HG03196 (cell line): ENCODE data around the gene CMTM2.
"Not testable (repeated sequence)": the region's sequence is repeated elsewhere in the genome, so short reads cannot be mapped to it uniquely, and the experiment has no call there.

Experiments used
- ATAC-seq: cut with Tn5 transposase; IDR thresholded peaks from one replicate; pipeline ENCODE4 v1.9.1; 2021; ENCODE audit not compliant: unreplicated experiment

Gene CMTM2

GRCh38 chr16:66605177-66605978 is 26.1 kb downstream of the CMTM2 start:
- no peak for ATAC-seq

GRCh38 chr16:66605979-66606751 is 26.9 kb downstream of the CMTM2 start:
- ATAC-seq: peak; percentile 70

GRCh38 chr16:66608241-66609138 is 29.2 kb downstream of the CMTM2 start:
- ATAC-seq: no peak

GRCh38 chr16:66609139-66609510 is 29.9 kb downstream of the CMTM2 start:
- ATAC-seq: no peak

- no peak for ATAC-seq
Observed at GRCh38 chr16:66610111-66610820, 31.0 kb downstream of the CMTM2 start.

- not testable (repeated sequence) for ATAC-seq
Observed at GRCh38 chr16:66611911-66612310, 32.6 kb downstream of the CMTM2 start.

GRCh38 chr16:66612422-66612821 is 33.2 kb downstream of the CMTM2 start:
- no peak for ATAC-seq

GRCh38 chr16:66614161-66614802 is 35.0 kb downstream of the CMTM2 start:
- ATAC-seq: no peak

GRCh38 chr16:66616169-66616568 is 36.9 kb downstream of the CMTM2 start:
- no peak for ATAC-seq

GRCh38 chr16:66616592-66616991 is 37.3 kb downstream of the CMTM2 start:
- ATAC-seq: no peak

- no peak for ATAC-seq
Observed at GRCh38 chr16:66617010-66617434, 37.8 kb downstream of the CMTM2 start.

- no peak for ATAC-seq
Observed at GRCh38 chr16:66617728-66618127, 38.5 kb downstream of the CMTM2 start.

- no peak for ATAC-seq
Observed at GRCh38 chr16:66618588-66619375, 39.5 kb downstream of the CMTM2 start.

- ATAC-seq: no peak
Observed at GRCh38 chr16:66619534-66620428, 40.5 kb downstream of the CMTM2 start.

GRCh38 chr16:66620429-66620795 is 41.1 kb downstream of the CMTM2 start:
- no peak for ATAC-seq

GRCh38 chr16:66621973-66622372 is 42.7 kb downstream of the CMTM2 start:
- no peak for ATAC-seq

- ATAC-seq: no peak
Observed at GRCh38 chr16:66622863-66623262, 43.6 kb downstream of the CMTM2 start.

- no peak for ATAC-seq
Observed at GRCh38 chr16:66623755-66624154, 44.5 kb downstream of the CMTM2 start.
